Calu3 (cell line): Measurements from ENCODE around the gene CTDSP1. TPM values are rescaled to one million over a fixed set of nuclear protein-coding genes. Genes with fewer than 3 reads are reported as not detected.
A peak's percentile ranks its signal among the peaks of the same experiment; 100 is the strongest.

Source experiments
- BruUV-seq: library from RNA; stranded (reverse); fragments of 400-500 nt; replicated peaks from 2 replicates; lab custom pipeline; 2021; lab: Mats Ljungman, UMichigan
- CTCF ChIA-PET: fragments of 300-600 bp; sonication (Branson Sonifier 250); formaldehyde crosslinking; loops from one replicate; lab custom pipeline; 2022; ENCODE audit warnings: antibody characterized with exemption; lab: Charles Lee
- DNase-seq: peaks from one replicate; pipeline ENCODE4 v3.0.0; 2022
- H3K27ac Mint-ChIP-seq: one replicate; pipeline ENCODE4 v1.8.0; 2022; ENCODE audit warnings: mixed read lengths; ENCODE audit not compliant: unreplicated experiment
- H3K27me3 Mint-ChIP-seq: one replicate; pipeline ENCODE4 v1.8.0; 2022; ENCODE audit warnings: mixed read lengths; ENCODE audit not compliant: unreplicated experiment
- H3K36me3 Mint-ChIP-seq: one replicate; pipeline ENCODE4 v1.8.0; 2022; ENCODE audit warnings: mild to moderate bottlenecking, moderate library complexity, mixed read lengths; ENCODE audit not compliant: insufficient read depth, unreplicated experiment
- H3K4me1 Mint-ChIP-seq: one replicate; pipeline ENCODE4 v1.8.0; 2022; ENCODE audit warnings: mild to moderate bottlenecking, low read depth, mixed read lengths; ENCODE audit not compliant: unreplicated experiment
- H3K4me3 Mint-ChIP-seq: one replicate; pipeline ENCODE4 v1.8.0; 2022; ENCODE audit warnings: mild to moderate bottlenecking, low read depth, moderate library complexity, mixed read lengths; ENCODE audit not compliant: unreplicated experiment
- H3K9me3 Mint-ChIP-seq: one replicate; pipeline ENCODE4 v1.8.0; 2022; ENCODE audit warnings: low read depth, mixed read lengths; ENCODE audit not compliant: unreplicated experiment
- intact Hi-C: fragments of 100-400 bp; cut with micrococcal nuclease; formaldehyde crosslinking; loops from one replicate; pipeline ENCODE4 v1.10.0; 2022; ENCODE audit not compliant: unreplicated experiment
- total RNA-seq: library from RNA; stranded (reverse); gene quantifications from 2 replicates; pipeline ENCODE4 v1.2.3, GENCODE V29; 2022
- TF ChIP-seq, protein P1 (sequence below): fragments of 200-600 bp; IDR thresholded peaks from one replicate; pipeline ENCODE4 v1.8.0; 2022; ENCODE audit warnings: antibody characterized with exemption; ENCODE audit not compliant: unreplicated experiment

CTDSP1 gene
- total RNA-seq, 1 experiment from 2014 or later = 58.0 TPM

- Mint-ChIP-seq H3K36me3 (peaks cover 16% of the 10 kb centered on the region), H3K4me1 (no peaks in the 10 kb centered on the region), H3K4me3 (no peak overlapping the region), H3K27me3 (no peaks in the 10 kb centered on the region), H3K27ac (no peak overlapping the region), H3K9me3 (no peaks in the 10 kb centered on the region)
- no peak for DNase-seq
- CTCF ChIA-PET = interaction anchor here (0.5 kb wide), 2 partner anchors 42 to 104 kb away, joined by 8 to 9 read pairs; no protein-coding TSS in a partner anchor
- intact Hi-C loops = no loop called here
- TF ChIP-seq, protein P1, sequence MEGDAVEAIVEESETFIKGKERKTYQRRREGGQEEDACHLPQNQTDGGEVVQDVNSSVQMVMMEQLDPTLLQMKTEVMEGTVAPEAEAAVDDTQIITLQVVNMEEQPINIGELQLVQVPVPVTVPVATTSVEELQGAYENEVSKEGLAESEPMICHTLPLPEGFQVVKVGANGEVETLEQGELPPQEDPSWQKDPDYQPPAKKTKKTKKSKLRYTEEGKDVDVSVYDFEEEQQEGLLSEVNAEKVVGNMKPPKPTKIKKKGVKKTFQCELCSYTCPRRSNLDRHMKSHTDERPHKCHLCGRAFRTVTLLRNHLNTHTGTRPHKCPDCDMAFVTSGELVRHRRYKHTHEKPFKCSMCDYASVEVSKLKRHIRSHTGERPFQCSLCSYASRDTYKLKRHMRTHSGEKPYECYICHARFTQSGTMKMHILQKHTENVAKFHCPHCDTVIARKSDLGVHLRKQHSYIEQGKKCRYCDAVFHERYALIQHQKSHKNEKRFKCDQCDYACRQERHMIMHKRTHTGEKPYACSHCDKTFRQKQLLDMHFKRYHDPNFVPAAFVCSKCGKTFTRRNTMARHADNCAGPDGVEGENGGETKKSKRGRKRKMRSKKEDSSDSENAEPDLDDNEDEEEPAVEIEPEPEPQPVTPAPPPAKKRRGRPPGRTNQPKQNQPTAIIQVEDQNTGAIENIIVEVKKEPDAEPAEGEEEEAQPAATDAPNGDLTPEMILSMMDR = no peak
- no TSS peak for BruUV-seq
These were observed 35.5 kb upstream of the CTDSP1 start for GRCh38 chr2:218364196-218364595.

DNA sequence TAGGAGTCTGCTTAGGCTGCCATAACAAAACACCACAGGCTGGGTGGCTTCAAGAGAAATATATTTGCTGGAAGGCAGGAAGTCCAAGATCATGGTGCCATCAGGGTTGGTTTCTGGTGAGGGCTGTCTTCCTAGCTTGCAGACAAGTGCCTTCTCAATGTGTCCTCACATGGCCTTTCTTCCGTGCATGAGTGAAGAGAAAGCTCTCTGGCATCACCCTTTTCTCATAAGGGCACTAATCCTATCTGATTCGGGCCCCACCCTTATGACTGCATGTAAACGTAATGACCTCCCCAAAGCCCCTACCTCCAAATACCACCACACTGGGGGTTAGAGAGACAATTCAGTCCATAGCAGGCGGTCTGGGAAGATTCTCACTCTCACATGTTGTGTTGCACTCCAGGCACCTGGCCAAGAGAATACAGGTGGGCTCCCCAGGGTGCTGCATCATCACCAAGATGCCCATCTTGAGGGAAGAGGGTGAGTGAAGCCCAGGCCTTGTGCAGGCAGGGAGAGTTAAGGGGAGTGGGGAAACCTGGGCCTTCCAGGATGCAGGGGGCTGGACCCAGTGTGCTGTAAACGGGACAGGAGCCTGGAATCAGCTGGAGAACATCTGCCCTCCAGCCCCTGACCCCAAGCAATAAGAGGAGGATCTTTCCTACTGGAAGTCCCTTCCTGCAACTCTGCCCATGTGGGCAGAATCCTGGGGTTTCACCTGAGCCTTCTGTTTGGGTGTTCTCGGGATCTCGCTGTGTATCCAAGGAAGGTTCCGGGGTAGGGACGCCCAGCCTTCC is 32.9 kb upstream of the CTDSP1 start:
- no peaks in the 10 kb centered on the region for H3K27me3 Mint-ChIP-seq
- CTCF ChIA-PET = interaction anchor here (1.0 kb wide), 1 partner anchor 305 kb away, joined by 5 read pairs; the partner anchor contains the start of genes RNF25 and STK36
- intact Hi-C loops = no loop called here
- H3K4me1 Mint-ChIP-seq = no peaks in the 10 kb centered on the region
- peaks cover 13% of the 10 kb centered on the region for H3K36me3 Mint-ChIP-seq
- H3K27ac Mint-ChIP-seq = peak overlapping the region; percentile 90
- H3K9me3 Mint-ChIP-seq = no peaks in the 10 kb centered on the region
- TSS peak; percentile 94 for BruUV-seq
- TF ChIP-seq, protein P1 = no peak
- peak overlapping the region; percentile 87 for H3K4me3 Mint-ChIP-seq
- no peak for DNase-seq

GRCh38 chr2:218367415-218368149 is 32.1 kb upstream of the CTDSP1 start:
- peak overlapping the region; percentile 90 for H3K27ac Mint-ChIP-seq
- CTCF ChIA-PET = interaction anchor here (1.0 kb wide), 1 partner anchor 304 kb away, joined by 5 read pairs; the partner anchor contains the start of genes RNF25 and STK36
- H3K4me1 Mint-ChIP-seq = no peaks in the 10 kb centered on the region
- H3K27me3 Mint-ChIP-seq = no peaks in the 10 kb centered on the region
- no peaks in the 10 kb centered on the region for H3K9me3 Mint-ChIP-seq
- TF ChIP-seq, protein P1 = no peak
- peaks cover 13% of the 10 kb centered on the region for H3K36me3 Mint-ChIP-seq
- peak overlapping the region; percentile 87 for H3K4me3 Mint-ChIP-seq
- intact Hi-C loops = no loop called here
- peak; percentile 91 for DNase-seq
- no TSS peak for BruUV-seq

- TSS peak; percentile 82 for BruUV-seq
- TF ChIP-seq, protein P1 = no peak
- Mint-ChIP-seq H3K9me3 (no peaks in the 10 kb centered on the region), H3K36me3 (peaks cover 13% of the 10 kb centered on the region), H3K4me3 (peak overlapping the region; percentile 87), H3K27me3 (no peaks in the 10 kb centered on the region), H3K27ac (peak overlapping the region; percentile 90), H3K4me1 (no peaks in the 10 kb centered on the region)
- no peak for DNase-seq
- intact Hi-C loops = no loop called here
- CTCF ChIA-PET = interaction anchor here (1.0 kb wide), 1 partner anchor 304 kb away, joined by 5 read pairs; the partner anchor contains the start of genes RNF25 and STK36
These were observed 31.5 kb upstream of the CTDSP1 start for GRCh38 chr2:218368150-218368528.
